NCI-H1694 treated with DMSO at 0.1 percent for 48 hours (cell line): ENCODE results near the gene TEX19.
"Not testable (repeated sequence)": the region's sequence is repeated elsewhere in the genome, so short reads cannot be mapped to it uniquely, and the experiment has no call there.

Experiments used
- DNase-seq: peaks from one replicate; lab custom pipeline; 2025; lab: John Stamatoyannopoulos, UW

The TEX19 gene

DNA sequence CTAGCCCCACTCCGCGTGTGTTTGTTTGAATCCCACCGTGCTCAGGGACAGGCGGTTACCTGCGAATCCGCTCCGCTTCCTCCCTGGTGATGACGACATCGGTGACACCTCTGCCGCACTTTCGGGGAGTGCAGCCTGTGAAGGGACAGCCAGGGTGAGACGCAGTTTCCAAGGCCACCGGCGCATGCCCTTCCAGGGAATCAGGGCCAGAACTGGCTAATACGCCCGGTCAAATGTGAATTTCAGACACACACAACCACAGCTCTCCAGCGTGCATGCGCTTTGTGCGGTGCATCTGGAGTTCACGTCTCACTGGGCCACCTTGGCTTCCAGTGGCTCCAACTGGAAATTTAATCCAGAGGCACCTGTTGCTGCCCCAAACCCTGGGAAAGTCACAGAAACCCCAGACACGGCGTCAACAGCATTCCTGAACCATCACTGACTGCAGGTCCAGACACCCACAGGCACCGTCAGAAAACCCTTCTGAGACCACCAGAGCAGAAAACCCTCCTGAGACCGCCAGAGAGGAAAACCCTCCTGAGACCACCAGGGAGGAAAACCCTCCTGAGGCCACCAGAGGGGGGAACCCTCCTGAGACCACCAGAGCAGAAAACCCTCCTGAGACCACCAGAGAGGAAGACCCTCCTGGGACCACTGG is 52.5 kb downstream of the TEX19 start:
- DNase-seq: no peak

DNA sequence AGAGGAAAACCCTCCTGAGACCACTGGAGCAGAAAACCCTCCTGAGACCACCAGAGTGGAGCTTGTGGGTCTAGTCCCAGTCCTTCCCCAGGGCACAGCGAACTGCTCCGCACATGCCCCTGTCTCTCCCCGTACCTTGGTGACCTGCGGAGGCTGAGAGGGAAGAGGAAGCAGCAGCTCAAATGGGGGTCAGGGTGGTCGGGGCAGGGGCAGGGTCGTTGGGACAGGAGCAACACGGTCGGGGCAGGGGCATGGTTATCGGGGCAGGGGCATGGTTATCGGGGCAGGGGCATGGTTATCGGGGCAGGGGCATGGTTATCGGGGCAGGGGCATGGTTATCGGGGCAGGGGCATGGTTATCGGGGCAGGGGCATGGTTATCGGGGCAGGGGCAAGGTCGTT is 53.0 kb downstream of the TEX19 start:
- DNase-seq: not testable (repeated sequence)

DNA sequence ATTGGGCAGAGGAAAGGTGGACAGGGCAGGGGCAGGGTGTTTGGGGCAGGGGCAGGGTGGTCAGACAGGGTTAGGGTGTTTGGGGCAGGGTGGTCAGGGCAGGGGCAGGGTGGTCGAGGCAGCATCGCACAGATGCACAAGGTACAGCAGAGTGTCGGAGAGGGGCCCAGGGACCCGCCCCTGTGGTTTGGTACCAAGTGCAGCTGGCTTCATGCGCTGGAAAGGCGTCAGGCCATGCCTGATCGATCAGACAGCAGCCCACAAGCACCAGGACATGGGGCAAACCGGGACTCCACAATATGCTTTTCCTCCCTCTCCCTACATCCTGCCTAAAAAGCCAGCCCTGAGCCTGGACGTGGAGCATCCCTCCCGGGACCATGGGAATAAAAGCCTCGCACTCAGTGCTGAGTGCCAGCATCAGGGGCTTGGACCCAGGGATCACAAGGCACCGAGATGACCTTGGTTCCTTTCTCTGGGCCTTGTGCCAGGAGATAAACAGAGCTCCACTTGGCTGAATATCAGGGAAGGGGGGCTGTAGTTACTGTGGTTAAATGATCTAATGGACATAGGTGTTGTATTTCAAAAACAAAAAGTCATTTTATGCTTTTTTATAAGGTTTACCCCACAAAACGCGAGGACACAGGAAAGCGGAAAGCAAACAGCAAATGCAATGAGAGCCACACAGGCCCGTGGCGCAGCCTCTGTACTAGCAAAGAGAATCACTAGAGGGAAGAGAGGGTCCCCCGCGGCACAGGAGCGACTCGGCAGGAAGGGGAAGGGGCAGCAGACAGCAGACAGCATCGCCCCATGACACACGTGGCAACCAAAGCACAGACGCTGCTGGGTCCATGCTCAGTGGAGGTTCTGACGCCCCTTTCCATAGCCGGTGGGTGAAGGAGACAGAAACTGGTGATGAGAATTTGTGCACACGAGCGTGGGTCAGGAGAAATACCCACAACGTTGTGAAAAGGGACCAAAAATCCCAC is 53.8 kb downstream of the TEX19 start:
- no peak for DNase-seq
